ENCODE measurements around the gene WNT3A.

WNT3A gene

DNA sequence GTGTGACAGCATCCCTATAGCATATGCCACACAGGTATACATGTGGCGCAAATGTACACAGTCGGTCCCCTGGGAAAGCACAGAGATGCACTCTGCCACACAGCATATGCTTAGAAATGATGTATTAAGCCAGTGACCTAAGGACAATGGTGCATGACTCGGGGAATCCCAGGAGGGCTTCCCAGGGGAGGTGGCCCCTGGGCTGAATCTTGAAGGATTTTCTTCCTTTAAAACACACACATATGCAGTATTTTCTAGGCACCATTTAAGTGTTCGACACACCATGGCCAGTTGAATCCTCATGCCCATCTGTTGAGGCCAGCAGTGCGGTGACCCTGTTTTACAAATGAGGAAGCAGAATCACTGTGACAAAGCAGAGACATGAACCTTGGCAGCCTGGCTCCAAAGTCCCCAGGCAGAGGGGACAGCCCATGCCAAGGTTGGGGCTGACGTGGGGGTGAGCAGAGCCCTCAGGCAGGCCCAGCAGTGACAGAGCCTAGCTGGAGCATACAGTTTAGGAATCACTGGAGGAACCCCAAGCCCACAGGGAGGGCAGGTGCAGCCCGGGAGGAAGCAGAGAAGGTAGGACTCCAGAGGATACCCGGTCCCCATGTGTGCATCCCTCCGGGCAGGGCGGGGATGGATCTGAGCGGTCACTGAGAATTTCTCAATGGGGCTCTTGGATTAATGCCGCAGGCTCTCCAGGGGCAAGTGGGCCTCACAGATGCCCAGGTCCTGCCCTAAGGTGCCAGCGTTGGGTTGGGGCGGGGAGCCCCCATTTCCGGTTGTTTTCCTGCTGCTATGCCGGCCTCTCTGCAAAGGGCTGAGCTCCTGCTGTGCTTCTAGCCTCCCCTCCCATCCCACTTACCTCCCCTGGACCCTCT is 28.4 kb downstream of the WNT3A start:
- no peak for DNase-seq

- no peak for DNase-seq
Observed at GRCh38 chr1:228035844-228036243, 29.0 kb downstream of the WNT3A start.

DNA sequence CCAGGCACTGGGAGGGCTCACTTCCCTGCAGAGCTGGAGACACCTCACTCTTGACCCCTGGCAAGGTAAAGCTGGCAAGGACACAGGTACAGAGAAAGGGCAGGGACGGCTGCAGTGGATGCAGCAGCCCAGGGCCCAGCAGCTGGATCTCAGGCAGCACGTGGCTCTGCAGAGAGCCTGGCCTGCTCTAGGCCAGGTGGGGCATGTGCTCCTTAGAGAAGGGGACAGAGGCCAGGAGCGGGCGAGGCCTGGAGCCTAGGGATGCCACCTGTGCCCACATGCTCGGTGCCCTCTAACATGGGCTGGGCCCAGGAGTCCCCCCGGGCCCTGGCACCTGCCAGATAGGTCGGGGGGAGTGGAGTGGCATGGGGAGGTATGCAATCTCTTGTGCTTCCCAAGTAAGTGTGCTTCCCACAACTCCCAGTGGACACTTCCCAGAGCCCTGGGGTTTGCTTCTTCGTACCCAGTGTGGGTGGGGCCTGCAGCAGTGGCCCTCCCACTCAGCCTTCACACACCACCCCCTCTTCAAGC is 30.0 kb downstream of the WNT3A start:
- DNase-seq: no peak

GRCh38 chr1:228037401-228038386 is 30.9 kb downstream of the WNT3A start:
- DNase-seq: no peak

DNA sequence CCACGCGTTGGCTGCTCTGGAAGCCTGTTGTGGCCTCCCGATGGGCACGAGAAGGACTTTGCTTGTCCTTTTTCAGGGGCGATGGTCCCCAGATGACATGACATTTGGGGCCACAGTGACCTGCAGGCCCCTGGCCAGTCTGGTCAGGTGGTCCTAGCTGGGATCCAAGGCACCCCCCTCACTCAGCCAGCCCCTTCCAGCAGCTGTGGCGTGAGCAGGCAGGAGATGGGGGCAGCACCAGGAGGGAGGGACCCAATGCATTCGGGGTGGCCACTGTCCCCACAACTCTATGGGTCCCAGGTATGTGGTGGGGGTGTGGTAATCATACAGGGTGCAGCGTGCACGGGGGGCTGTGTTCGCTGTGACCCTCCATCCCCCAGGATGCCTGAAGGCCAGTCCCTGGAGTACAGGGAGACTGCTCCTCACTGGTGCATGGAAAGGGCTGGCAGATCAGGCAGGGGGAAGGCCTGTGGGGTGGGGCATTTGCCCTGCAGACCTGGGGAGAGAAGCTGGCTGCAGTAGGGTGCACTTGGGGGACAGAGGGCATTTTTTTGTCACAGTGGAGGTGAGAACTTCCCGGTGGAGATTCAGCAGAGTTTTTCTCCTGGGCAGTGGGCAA is 31.7 kb downstream of the WNT3A start:
- DNase-seq: no peak

GRCh38 chr1:228039006-228039903 is 32.5 kb downstream of the WNT3A start:
- no peak for DNase-seq

DNA sequence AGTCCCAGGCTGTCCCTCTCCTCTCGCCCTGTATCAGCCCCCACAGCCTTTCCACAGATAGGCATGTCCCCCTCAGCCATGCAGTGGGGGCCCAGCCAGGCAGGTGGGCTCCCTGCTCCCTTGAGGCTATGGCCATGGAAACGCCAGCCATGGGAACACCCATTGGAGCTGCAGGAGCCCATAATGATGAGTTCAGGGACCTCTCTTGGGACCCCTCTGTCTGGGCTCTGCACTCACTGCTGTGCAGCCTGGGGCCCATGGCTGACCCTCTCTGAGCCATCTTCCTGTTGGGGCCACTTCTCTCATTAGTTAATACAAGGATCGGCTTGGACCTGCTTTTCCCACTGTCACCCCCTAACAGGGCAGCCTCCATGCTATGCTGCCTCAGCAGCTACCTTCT is 33.2 kb downstream of the WNT3A start:
- no peak for DNase-seq

DNA sequence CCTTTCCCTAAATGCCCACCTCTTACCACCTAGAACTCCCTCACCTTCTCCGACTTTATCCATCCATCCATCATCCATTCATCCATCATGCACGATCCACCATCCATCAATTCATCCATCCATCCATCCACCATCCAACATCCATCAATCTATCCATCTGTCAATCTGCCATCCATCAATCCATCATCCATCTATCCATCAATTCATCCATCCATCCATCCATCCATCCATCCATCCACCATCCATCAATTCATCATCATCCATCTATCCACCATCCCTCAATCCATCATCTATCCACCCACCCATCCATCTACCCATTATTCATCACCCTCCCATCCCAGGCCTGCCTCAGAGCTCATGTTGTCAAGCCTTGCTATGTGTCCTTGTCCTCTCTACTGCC is 34.5 kb downstream of the WNT3A start:
- no peak for DNase-seq

- DNase-seq: no peak
Observed at GRCh38 chr1:228042508-228042907, 35.7 kb downstream of the WNT3A start.

DNA sequence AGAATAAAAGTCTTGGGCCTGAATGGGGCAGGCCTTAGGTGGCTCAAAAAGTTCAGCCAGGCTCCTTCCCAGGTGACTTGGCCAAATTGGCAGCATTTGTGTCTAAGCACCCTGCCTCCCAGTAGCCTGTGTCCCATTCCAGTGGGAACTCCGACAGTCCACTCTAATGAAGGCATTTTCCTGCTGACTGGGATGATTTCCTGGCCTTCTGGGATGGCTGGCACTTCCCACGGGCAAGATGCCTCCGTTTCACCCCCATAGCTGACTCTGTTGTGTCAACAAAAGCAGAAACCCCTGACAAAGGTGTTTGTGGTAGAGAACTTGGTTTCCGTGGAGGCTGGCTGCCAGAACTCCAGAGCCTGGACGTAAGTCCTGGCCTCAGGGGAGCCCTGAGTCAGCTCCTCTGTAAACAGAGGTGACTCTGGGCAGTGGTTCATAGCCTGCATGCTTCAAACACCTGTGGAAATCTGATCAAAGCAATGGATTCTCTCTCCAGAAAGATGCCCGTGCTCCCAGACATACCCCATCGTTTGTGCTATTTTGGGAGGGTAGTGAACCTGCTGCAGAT is 36.6 kb downstream of the WNT3A start:
- DNase-seq: no peak

DNA sequence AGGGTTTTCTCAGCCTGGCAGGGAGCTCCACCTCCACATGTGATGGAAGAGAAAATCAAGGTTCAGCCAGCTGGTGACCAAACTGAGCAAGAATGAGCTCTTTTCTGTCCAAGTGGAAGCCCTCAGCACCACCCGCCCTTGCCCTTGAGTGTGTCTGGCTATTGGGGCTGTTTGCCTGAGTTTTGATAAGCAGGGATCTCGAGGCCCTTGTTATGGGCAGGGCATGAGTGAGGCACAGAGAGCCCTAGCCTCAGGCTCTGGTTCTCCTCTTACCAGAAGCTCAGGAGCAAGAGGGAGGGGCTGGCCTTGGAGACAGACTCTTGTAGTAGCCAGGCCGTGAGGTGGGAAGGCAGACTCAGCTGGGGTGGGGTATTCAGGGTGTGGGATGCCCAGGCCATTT is 38.2 kb downstream of the WNT3A start:
- no peak for DNase-seq

DNA sequence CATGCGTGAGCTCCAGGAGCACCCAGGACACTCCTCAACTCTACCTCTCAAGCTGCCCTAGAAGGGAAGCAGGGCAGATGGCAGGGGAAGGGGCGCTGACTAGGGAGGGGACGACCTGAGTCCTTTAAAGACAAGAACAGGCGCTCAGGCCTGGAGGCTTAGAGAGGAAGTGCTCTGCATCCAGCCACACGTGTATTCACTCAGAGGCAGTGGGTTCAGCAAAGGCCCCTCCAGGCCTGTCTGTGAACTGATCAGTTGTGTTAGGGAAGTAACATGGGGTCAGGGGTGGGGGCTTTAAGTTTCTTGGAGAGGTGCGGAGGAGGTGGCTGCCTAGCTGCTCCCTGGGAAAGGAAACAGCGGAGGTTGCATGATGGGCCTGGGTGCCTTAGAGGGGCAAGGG is 38.6 kb downstream of the WNT3A start:
- DNase-seq: no peak

- no peak for DNase-seq
Observed at GRCh38 chr1:228045871-228046270, 39.1 kb downstream of the WNT3A start.

GRCh38 chr1:228046421-228047182 is 39.8 kb downstream of the WNT3A start:
- no peak for DNase-seq

DNA sequence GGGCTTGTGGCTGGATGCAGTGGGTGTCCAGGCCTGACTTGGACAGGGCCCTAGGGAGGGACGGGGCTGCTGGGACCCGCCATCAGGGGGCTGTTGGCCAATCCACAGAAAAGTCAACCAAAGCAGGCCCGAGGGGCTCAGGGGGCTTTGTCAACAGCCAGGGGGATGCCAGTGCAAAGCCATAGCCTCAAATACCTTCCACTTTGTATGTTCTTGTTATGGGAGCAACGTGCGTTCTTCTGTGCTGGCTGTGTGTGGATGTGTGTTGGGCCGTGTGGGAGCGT is 40.3 kb downstream of the WNT3A start:
- no peak for DNase-seq

DNA sequence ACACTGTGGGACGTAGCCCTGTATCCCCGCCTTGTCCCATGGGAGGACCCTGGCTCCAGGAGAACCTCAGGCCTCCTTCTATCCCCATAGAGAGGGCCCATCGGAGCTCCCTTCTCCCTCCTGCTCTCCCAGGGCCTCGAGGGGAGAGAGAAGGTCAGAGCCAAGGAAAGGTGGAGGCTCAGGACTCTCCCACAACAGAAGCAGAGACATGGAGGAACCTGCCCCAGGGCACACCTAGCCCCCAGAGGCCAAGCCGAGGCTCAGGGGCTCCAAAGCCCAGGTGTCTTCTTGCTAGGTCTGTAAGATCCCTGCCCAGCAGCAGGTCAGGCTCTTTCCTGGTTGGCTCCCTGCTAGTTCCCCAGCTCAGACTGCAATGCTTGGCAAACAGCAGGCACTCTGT is 41.3 kb downstream of the WNT3A start:
- DNase-seq: no peak

DNA sequence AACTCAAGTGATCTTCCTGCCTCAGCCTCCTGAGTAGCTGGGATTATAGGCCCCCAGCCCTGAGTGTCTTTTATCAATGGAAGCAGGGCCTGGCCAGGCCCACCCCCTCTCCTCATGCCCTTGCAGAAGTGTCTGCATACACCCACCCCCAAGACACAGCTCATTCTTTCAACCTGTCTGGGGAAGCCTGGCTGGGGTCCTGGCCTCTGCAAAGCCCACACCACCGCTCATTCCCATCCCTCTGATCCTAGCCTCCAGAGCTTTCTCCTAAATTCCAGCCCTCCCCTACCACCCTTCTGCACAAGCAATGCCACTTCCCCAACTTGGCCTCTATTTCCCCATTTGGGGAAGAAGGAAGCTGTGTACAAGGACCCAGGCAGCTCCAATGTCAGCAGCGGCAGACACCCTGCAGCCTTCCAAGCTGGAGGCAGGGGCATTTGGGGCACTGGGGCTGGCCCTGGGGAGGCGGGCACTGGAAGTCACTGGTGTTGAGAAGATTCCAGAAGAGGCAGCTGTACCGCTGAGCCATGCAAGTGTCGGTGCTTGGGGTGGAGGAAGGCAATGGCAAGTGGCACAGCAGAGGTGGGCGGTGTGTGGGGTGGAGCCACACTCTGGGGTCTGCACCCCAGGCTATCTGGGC is 42.0 kb downstream of the WNT3A start:
- no peak for DNase-seq

GRCh38 chr1:228050571-228051231 is 43.9 kb downstream of the WNT3A start:
- DNase-seq: no peak

GRCh38 chr1:228058172-228058948 is 51.6 kb downstream of the WNT3A start:
- DNase-seq: no peak
